Activated naive CD4-positive, alpha-beta T cell treated with anti-CD3 and anti-CD28 coated beads for 36 hours (primary cell): ENCODE measurements around the gene AP3M1. TPM values are rescaled to one million over a fixed set of nuclear protein-coding genes. Genes with fewer than 3 reads are reported as not detected.
"Not testable (repeated sequence)": the region's sequence is repeated elsewhere in the genome, so short reads cannot be mapped to it uniquely, and the experiment has no call there.

Experiments
- CTCF ChIA-PET: fragments of 350-600 bp; sonication (Branson Sonifier 250); formaldehyde crosslinking; loops from one replicate; lab custom pipeline; 2021; ENCODE audit warnings: antibody characterized with exemption; lab: Charles Lee
- DNase-seq: peaks from one replicate; pipeline ENCODE4 v3.0.0-alpha.2; 2020
- H3K27ac Mint-ChIP-seq: one replicate; pipeline ENCODE4 v1.8.0; 2021; ENCODE audit warnings: mild to moderate bottlenecking, mixed read lengths
- H3K27me3 Mint-ChIP-seq: one replicate; pipeline ENCODE4 v1.8.0; 2021; ENCODE audit warnings: low read depth, mixed read lengths
- H3K36me3 Mint-ChIP-seq: one replicate; pipeline ENCODE4 v1.8.0; 2021; ENCODE audit warnings: low read depth, mixed read lengths
- H3K4me1 Mint-ChIP-seq: one replicate; pipeline ENCODE4 v1.8.0; 2021; ENCODE audit warnings: low read depth, mixed read lengths
- H3K4me3 Mint-ChIP-seq: one replicate; pipeline ENCODE4 v1.8.0; 2021; ENCODE audit warnings: mild to moderate bottlenecking, moderate library complexity, mixed read lengths
- H3K9me3 Mint-ChIP-seq: one replicate; pipeline ENCODE4 v1.8.0; 2021; ENCODE audit warnings: mixed read lengths
- intact Hi-C: fragments of 100-400 bp; cut with micrococcal nuclease; formaldehyde crosslinking; loops from one replicate; pipeline ENCODE4 v1.15.1; 2023
- total RNA-seq, 2 experiments: library from RNA; stranded (reverse); gene quantifications; one replicate each; pipeline ENCODE4 v1.2.3, GENCODE V29; 2021

The AP3M1 gene
- total RNA-seq, 2 experiments from 2014 or later: 39.1 to 42.1 TPM

DNA sequence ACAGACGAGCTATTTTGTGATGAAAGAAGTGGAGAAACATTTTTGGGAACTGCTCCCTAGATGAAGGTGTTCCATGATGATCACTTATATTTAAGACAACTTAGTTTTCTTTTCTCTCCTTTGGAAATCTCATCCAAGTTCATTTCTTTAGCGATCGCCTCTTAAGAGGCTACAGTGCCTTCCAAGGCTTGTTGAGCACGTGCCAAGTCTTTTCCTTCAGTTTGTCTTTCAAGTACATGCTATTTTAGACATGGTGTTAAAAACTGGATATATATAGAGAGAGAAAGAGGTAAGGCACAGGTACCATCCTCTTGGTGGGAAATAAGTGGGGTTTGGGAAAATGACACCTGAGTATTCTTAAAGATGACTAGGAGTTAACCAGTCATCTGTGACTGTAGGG, 3.0 kb upstream of the AP3M1 start:
- Mint-ChIP-seq H3K4me1 (peaks cover 20% of the 10 kb centered on the region), H3K9me3 (no peaks in the 10 kb centered on the region), H3K4me3 (no peak overlapping the region), H3K36me3 (no peaks in the 10 kb centered on the region), H3K27ac (no peak overlapping the region), H3K27me3 (no peaks in the 10 kb centered on the region)
- DNase-seq: no peak
- intact Hi-C loops: no loop called here
- CTCF ChIA-PET: no interaction called here

GRCh38 chr10:74153123-74153522, 2.5 kb upstream of the AP3M1 start:
- intact Hi-C loops: no loop called here
- Mint-ChIP-seq H3K36me3 (no peaks in the 10 kb centered on the region), H3K9me3 (no peaks in the 10 kb centered on the region), H3K27ac (no peak overlapping the region), H3K27me3 (no peaks in the 10 kb centered on the region), H3K4me3 (no peak overlapping the region), H3K4me1 (peaks cover 24% of the 10 kb centered on the region)
- CTCF ChIA-PET: no interaction called here
- no peak for DNase-seq

- Mint-ChIP-seq H3K4me1 (peaks cover 27% of the 10 kb centered on the region), H3K27ac (peak overlapping the region; percentile 33), H3K9me3 (no peaks in the 10 kb centered on the region), H3K4me3 (no peak overlapping the region), H3K36me3 (no peaks in the 10 kb centered on the region), H3K27me3 (no peaks in the 10 kb centered on the region)
- DNase-seq: no peak
- intact Hi-C loops: loop anchor here (1.0 to 2.0 kb wide), 11 partner anchors 24 to 1082 kb away; partner anchors contain the start of genes SAMD8, VCL and ZSWIM8
- CTCF ChIA-PET: interaction anchor here (0.6 kb wide), 1 partner anchor 949 kb away, joined by 3 read pairs; no protein-coding TSS in a partner anchor
These were observed 1.5 kb upstream of the AP3M1 start for GRCh38 chr10:74151879-74152722.

DNA sequence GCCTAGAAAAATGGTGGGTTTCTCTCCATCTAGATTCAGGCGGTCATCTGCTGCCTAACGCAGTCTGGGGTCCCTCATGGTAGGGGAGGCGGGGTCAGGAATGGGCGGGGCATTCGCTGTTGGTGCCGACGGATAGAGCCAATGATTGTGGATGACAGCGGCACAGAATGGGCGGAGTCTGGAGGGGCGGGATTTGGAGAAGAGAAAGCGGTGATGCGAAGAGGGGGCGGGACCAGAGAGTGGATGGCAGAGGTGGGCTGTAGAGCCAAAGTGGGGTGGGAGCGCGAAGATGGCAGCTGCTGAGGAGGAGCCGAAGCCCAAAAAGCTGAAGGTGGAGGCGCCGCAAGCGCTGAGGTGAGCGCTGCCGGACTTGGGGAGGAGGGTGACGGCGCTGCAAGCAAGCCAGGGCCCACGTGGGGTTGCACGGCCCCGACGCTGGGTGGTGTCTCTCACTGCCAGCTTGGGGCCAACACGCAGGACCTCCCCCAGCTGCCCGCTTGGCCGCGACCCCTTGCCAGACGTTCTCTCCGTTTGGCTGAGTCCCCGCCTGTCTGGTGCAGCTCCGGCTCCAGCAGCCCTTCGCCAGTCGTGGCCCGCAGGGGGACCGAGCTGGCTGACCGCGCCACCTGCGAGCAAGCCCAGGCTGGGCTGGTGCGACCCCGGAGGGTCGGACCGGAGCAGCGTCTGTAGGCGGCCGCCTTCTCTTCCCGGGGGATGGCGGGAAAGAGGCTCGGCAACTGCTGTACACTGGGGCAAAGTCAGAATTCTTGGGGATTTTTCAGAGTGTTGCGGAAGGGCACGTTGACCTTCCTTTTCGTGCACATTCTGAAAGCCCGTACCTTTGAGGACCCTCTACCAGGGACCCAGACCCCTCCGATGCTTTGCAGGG, 606 bp upstream of the AP3M1 start, which contains the start of gene ADK:
Gene ADK (plus strand): TSS at position 232 of the 889 bp plus-strand sequence. CDS start 58 bp downstream, at position 290.
- DNase-seq: peak; percentile 100
- intact Hi-C loops: loop anchor here (1.0 to 2.0 kb wide), 12 partner anchors 25 to 1083 kb away; partner anchors contain the start of genes KAT6B, SAMD8, VCL and ZSWIM8
- Mint-ChIP-seq H3K36me3 (peaks cover 1% of the 10 kb centered on the region), H3K4me3 (no peak within 1 kb of the TSS), H3K9me3 (no peaks in the 10 kb centered on the region), H3K27me3 (no peaks in the 10 kb centered on the region), H3K4me1 (peaks cover 31% of the 10 kb centered on the region), H3K27ac (peak within 1 kb of the TSS; percentile 33)
- CTCF ChIA-PET: interaction anchor here (0.5 to 1.3 kb wide), 3 partner anchors 27 to 950 kb away, joined by 3 to 4 read pairs (median 4); no protein-coding TSS in a partner anchor

GRCh38 chr10:74146980-74147379, 3.6 kb downstream of the AP3M1 start:
- H3K4me1 Mint-ChIP-seq: peaks cover 26% of the 10 kb centered on the region
- H3K27me3 Mint-ChIP-seq, H3K27ac Mint-ChIP-seq, H3K4me3 Mint-ChIP-seq, DNase-seq, intact Hi-C loops, H3K9me3 Mint-ChIP-seq: not testable (repeated sequence)
- CTCF ChIA-PET: interaction anchor here (0.6 to 1.3 kb wide), 3 partner anchors 12 to 267 kb away, joined by 4 to 6 read pairs (median 4); no protein-coding TSS in a partner anchor
- H3K36me3 Mint-ChIP-seq: peaks cover 11% of the 10 kb centered on the region

DNA sequence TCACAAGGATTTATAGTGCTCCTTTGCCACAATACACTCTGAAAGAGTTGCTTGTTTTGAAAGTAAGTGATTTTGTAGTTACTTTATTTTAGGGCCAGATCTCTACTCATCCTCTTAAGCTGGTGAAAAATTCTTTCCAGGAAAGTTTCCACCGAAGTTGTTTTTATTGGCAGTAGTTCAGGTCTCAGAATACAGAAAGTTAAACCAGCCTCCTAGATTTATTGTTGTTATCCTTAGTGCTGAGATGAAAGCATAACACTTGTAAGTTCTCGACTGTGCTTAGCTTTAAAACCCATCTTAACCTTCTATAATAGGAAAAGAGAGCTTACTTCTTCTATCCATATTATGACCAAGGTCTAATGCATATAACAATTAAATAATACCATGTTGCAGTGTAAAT, 5.5 kb downstream of the AP3M1 start:
- no peak for DNase-seq
- Mint-ChIP-seq H3K36me3 (peaks cover 11% of the 10 kb centered on the region), H3K27me3 (no peaks in the 10 kb centered on the region), H3K27ac (no peak overlapping the region), H3K4me1 (peaks cover 28% of the 10 kb centered on the region), H3K9me3 (no peaks in the 10 kb centered on the region), H3K4me3 (no peak overlapping the region)
- CTCF ChIA-PET: interaction anchor here (0.6 kb wide), 1 partner anchor 979 kb away, joined by 3 read pairs; no protein-coding TSS in a partner anchor
- intact Hi-C loops: no loop called here

DNA sequence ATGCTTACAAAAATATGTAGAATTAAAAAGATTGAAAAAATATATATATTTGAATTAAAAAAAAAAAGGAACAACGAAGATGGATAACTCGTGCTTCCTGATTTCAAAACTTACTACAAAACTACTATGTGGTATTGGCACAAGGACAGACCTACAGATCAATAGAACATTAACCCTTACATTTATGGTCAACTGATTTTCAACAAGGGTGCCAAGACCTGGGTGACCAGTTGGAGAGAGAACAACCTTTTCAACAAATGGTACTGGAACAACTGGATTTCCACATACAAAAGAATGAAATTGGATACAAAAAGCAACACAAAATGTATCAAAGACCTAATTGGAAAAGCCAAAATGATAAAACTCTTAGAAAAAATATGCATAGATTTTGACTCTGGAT, 10.1 kb downstream of the AP3M1 start:
- no peak overlapping the region for H3K27ac Mint-ChIP-seq
- H3K27me3 Mint-ChIP-seq: no peaks in the 10 kb centered on the region
- intact Hi-C loops: no loop called here
- H3K9me3 Mint-ChIP-seq: no peaks in the 10 kb centered on the region
- H3K4me3 Mint-ChIP-seq: no peak overlapping the region
- CTCF ChIA-PET: no interaction called here
- H3K36me3 Mint-ChIP-seq: peaks cover 12% of the 10 kb centered on the region
- H3K4me1 Mint-ChIP-seq: peaks cover 10% of the 10 kb centered on the region
- no peak for DNase-seq

DNA sequence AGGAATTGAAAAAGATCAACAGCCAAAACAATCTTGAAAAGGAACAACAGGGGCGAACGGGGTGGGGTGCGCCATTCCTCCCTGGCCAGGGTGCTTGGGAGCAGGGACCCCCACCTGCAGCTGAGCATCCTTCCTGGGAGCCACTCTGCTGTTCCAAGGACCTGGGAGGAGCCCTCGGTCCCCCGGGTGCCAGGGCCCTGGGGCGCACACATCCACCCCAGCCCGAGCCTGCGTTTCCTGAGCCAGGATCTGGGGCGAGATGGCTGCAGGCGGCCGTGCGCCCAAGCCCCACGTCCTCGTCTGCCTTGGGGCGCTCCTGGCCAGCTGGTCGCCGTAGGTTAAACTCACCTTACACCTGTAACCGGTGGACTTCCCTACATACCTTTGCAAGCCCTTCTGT, 10.6 kb downstream of the AP3M1 start:
- Mint-ChIP-seq H3K27ac (no peak overlapping the region), H3K36me3 (peaks cover 9% of the 10 kb centered on the region), H3K27me3 (no peaks in the 10 kb centered on the region), H3K9me3 (no peaks in the 10 kb centered on the region), H3K4me3 (no peak overlapping the region), H3K4me1 (peaks cover 6% of the 10 kb centered on the region)
- CTCF ChIA-PET: no interaction called here
- intact Hi-C loops: no loop called here
- DNase-seq: no peak

DNA sequence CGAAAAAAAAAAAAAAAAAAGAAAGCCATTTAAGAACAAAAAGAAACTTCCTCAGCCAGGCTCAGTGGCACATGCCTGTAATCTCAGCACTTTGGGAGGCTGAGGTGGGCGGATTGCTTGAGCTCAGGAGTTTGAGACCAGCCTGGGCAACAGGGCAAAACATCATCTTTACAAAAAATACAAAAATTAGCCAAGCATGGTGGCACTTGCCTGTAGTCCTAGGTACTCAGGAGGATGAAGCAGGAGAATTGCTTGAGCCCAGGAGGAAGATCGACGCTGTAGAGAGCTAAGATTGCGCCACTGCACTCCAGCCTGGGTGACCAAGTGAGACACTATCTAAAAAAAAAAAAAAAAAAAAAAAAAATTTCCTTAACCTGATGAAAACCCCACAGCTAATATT, 12.0 kb downstream of the AP3M1 start:
- DNase-seq, H3K27ac Mint-ChIP-seq, H3K9me3 Mint-ChIP-seq, H3K27me3 Mint-ChIP-seq, intact Hi-C loops, H3K4me1 Mint-ChIP-seq, H3K4me3 Mint-ChIP-seq: not testable (repeated sequence)
- CTCF ChIA-PET: interaction anchor here (0.6 to 1.1 kb wide), 5 partner anchors 12 to 485 kb away, joined by 3 to 5 read pairs (median 3); no protein-coding TSS in a partner anchor
- peaks cover 15% of the 10 kb centered on the region for H3K36me3 Mint-ChIP-seq

- CTCF ChIA-PET: interaction anchor here (1.1 kb wide), 1 partner anchor 12 kb away, joined by 3 read pairs; no protein-coding TSS in a partner anchor
These were observed 12.6 kb downstream of the AP3M1 start for GRCh38 chr10:74137992-74138391.

DNA sequence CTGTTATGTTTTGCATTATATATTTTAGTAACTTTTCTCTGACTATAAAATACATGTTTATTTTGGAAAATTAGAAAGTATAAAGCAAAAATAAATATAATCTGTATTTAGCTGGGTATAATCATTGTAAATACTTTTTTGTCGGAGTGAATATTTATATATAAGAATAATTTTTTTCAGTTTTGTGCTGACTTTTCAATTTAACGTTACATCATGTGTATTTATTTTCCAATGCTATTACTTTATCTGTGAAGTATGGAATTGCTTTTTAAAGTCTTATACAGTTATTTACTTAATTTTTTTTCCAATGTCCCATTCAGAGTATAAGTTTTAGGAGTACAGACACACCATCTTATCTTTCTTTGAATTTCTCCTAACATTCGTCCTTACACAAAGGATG, 15.2 kb downstream of the AP3M1 start:
- Mint-ChIP-seq H3K4me1 (no peaks in the 10 kb centered on the region), H3K9me3 (no peaks in the 10 kb centered on the region), H3K4me3 (no peak overlapping the region), H3K36me3 (peaks cover 23% of the 10 kb centered on the region), H3K27ac (no peak overlapping the region), H3K27me3 (no peaks in the 10 kb centered on the region)
- intact Hi-C loops: no loop called here
- CTCF ChIA-PET: interaction anchor here (1.0 kb wide), 1 partner anchor 255 kb away, joined by 3 read pairs; no protein-coding TSS in a partner anchor
- DNase-seq: no peak

More at GRCh38 chr10:74137992-74138391, 12.6 kb downstream of the AP3M1 start:
- DNase-seq: no peak
- intact Hi-C loops: no loop called here
- no peaks in the 10 kb centered on the region for H3K9me3 Mint-ChIP-seq
- H3K36me3 Mint-ChIP-seq: peaks cover 17% of the 10 kb centered on the region
- H3K27me3 Mint-ChIP-seq: no peaks in the 10 kb centered on the region
- peaks cover 4% of the 10 kb centered on the region for H3K4me1 Mint-ChIP-seq
- H3K27ac Mint-ChIP-seq: no peak overlapping the region
- H3K4me3 Mint-ChIP-seq: no peak overlapping the region
